Hippocampal formation (tissue), 2 donors: ENCODE measurements around the gene COCH.
"Not testable (repeated sequence)": the region's sequence is repeated elsewhere in the genome, so short reads cannot be mapped to it uniquely, and the experiment has no call there.

Source experiments
- DNase-seq, 2 donors: peaks; one replicate each; lab custom pipeline; 2025; lab: John Stamatoyannopoulos, UW

COCH gene

GRCh38 chr14:30875788-30876053 lies 1.4 kb downstream of the COCH start:
- DNase-seq, result no peak

DNA sequence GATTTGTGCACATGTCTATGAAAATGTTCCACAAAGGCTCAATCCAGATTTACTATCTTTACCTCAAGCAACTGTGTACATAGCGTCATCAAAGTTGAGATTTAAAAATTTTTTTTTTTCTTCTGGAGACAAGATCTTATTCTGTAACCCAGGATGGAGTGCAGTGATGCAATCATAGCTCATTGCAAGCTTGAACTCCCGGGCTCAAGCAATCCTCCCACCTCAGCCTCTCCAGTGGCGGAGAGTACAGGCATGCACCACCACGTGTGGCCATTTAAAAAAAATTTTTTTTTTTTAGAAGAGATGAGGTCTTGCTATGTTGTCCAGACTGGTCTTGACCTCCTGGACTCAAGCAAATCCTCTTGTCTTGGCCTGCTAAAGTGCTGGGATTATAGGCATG lies 2.3 kb downstream of the COCH start:
- no peak for DNase-seq

GRCh38 chr14:30882431-30882830 lies 8.1 kb downstream of the COCH start:
- DNase-seq, result no peak

- DNase-seq, result no peak
Observed at GRCh38 chr14:30883508-30884294, 9.3 kb downstream of the COCH start.

DNA sequence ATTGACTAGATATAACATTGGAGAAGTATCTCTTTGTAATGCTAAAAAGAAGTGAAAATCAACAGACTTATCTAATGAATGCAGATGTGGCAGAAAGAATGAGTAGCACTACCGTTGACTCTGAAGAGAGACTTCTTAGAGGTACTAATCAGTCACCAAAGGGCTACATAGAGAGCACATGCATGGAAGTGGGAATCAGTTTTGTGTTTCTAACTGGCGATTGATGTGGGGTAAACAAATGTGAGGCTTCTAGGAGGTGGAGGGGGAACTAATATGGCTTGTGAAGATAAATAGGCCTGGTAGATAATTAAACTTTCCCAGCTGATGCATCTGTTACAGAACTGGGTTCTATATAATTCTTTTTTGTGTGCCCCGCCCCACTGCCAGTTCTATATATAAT lies 10.5 kb downstream of the COCH start:
- no peak for DNase-seq

- no peak for DNase-seq
Observed at GRCh38 chr14:30885840-30886740, 11.7 kb downstream of the COCH start.

- DNase-seq, result no peak
Observed at GRCh38 chr14:30888480-30889243, 14.3 kb downstream of the COCH start.

GRCh38 chr14:30889244-30889594 lies 14.9 kb downstream of the COCH start:
- DNase-seq, result no peak

DNA sequence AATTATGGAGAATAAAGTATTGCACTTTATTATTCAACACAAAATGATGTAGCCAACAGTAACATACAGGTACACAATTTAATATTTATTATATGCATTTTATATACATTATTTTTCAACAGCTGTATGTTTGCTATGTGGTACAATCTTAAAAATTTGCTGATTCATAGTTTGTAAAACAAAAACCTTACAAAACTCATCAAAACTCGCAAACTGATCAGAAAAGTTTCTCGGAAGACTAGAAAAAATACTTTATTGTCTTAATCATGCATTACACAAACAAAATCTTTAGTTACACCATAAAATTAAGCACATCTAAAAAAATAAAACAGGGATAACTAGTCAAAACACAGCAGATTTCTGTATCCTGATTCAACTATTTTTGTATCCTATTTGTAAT lies 19.5 kb downstream of the COCH start:
- DNase-seq, result no peak

GRCh38 chr14:30894923-30895515 lies 20.7 kb downstream of the COCH start:
- no peak for DNase-seq

GRCh38 chr14:30896435-30896834 lies 22.1 kb downstream of the COCH start:
- DNase-seq, result no peak

DNA sequence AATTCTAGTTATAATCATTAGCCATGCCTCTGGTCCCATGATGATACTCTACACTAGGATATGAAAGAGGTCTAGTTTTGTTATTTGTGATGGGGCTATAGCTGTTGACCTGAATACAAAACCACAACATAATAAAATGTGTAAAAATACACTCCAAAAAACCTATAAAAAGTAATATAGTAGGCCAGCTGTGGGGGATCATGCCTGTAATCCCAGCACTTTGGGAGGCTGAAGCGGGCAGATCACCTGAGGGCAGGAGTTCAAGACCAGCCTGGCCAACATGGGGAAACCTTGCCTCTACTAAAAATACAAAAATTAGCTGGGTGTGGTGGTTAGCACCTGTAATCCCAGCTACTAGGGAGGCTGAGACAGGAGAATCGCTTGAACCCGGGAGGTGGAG lies 22.8 kb downstream of the COCH start:
- not testable (repeated sequence) for DNase-seq

GRCh38 chr14:30903285-30904124 lies 29.1 kb downstream of the COCH start:
- no peak for DNase-seq

DNA sequence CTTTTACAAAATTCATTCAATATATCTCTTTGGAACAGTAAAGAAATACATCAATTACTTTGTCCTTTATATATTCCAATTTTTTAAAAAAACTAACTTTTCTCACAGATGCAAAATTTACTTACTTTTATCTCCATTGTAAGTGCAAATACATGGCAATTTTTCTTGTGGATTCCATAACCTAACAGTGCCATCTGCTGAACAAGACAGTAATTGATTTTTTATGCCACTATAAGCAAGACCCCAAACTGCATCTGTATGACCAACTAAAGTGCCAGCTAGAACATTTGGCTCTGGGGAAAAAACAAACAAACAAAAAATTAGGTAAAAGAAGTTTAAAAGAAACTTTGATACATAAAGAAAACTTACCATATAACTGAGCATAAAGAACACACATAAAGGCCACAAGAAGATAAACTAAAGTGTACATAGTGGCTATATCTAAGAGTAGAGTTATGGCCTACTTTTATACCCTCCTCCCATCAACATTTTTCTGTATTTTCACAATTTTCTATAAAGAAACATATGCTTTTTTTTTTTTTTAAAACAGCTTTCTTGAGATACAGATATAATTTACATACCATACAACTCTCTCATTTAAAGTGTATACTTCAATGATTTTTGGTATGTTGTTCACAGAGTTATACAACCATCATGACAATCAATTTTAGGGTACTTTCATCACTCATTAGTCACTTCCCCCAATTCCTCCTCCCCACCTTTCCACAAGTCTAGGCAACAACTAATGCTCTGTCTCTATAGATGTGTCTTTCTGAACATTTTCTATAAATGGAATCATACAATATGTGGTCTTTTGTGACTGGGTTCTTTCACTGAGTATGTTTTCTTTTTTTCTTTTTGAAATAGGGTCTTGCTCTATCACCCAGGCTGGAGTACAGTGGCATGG lies 32.6 kb downstream of the COCH start:
- DNase-seq, result peak in 1 of 2 donors; percentile 33

- DNase-seq, result no peak
Observed at GRCh38 chr14:30907659-30908057, 33.3 kb downstream of the COCH start.

DNA sequence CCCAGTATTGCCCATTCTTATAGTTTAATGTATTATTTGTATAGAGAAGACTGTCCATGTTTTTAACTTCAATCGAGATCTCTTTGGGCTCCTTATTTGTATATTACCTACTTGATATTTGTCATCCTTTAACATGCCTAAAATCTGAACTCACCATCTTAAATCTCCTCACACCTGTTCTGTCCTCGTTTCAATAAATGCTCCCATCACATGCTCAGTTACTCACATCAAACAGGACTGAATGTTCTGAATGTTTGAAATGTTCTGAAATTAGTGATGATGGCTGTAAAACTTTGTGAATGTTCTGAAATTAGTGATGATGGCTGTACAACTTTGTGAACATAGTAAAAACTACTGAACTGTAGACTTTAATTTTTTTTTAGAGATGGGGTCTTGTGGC lies 34.5 kb downstream of the COCH start:
- no peak for DNase-seq

DNA sequence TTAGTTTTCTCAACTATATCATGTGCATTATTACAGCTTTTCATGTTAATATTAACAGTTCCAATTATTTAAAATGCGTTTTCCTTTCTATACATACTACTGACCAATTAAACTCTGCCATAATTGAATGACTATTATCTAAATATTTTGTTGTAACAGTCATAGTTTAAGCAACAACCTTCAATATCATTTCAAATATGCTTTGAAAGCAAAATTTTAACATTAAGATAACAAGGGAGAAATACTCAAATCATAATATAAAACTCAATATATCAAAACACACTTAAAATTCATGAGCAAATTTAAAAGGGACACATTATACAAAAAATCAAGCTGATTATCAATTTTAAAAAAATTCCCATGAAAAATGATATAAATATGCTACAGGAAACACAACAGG lies 40.5 kb downstream of the COCH start:
- no peak for DNase-seq

GRCh38 chr14:30915596-30915995 lies 41.2 kb downstream of the COCH start:
- DNase-seq, result no peak

DNA sequence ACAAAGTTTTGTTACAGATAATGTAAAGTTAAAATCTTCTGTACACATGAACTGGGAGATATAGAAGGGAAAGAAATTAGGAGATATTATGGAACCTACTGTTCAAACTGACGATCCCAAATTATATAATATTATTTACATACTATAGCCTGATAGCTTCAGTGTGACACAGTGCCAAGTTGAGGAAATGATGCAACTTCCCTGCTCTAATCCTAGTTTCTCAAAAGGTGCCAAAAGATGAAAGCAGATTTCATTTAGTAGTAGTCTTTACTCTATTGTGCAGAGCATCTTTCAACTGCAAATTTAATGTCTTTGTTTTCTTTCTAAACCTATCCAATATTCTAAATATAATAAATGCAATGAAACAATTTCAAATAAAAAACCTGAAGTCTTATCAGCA lies 46.9 kb downstream of the COCH start:
- DNase-seq, result no peak

DNA sequence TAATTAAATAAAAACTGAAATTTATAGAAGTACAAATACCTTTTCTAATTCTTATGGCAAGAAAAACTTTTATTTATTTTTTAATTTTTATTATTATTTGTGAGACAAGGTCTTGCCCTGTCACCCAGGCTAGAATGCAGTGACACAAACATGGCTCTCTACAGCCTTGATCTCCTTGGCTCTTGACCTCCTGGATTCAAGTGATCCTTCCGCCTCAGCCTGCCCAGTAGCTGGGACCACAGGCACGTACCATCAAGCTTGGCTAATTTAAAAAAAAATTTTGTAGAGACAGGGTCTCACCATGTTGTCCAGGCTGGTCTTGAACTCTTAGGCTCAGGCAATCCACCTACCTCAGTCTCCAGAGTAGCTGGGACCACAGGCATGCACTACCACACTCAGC lies 47.4 kb downstream of the COCH start:
- no peak for DNase-seq
